ENCODE measurements around the gene SHISA5. TPM values are rescaled to one million over a fixed set of nuclear protein-coding genes. Genes with fewer than 3 reads are reported as not detected.

SHISA5 gene
- total RNA-seq, 1 experiment from 2014 or later = 174 TPM

DNA sequence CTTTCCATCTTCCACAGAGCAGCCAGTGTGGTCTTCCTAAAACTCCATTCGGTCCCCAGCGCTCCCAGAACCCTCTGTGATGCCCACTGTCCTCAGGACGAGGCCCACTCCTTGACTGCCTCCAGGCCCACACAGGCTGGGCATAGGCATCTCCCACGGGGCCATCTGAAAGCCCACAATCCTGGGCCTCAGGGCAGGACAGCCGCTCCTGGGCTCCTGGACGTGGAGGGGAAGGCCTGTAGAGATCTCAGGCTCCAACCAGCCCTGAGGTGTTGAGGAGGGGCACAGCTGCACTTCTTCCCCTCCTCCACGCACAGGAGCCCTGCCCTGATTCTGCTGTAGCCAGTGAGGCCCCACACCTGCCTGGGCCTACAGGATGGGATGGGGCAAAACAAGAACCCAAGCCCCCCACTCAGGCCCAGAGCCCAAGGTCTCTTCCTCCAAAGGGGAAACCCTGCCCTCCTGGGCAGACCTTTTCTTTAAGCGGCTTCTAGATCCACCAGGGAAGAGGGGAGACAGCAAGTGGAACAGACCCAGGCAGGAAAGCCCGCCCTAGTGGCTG is 25.9 kb downstream of the SHISA5 start:
- H2BK20ac ChIP-seq (ENCODE audit: low read depth, low read length, poor library complexity, severe bottlenecking) = no peak overlapping the region
- no CpG with 5 or more reads among the region's 9 CpGs for WGBS (ENCODE audit: extremely low coverage, insufficient read length, low lambda C conversion rate)
- H3K56ac ChIP-seq (ENCODE audit: insufficient read length, low read depth, low read length) = no peak overlapping the region
- peaks cover 7% of the 10 kb centered on the region; the same call in 1 of the 2 replicates for H3K4me1 ChIP-seq (ENCODE audit: insufficient read depth, low read length)
- no peaks in the 10 kb centered on the region for H3K9me3 ChIP-seq (ENCODE audit: control insufficient read depth, low read depth, low read length)
- H3T11ph ChIP-seq (ENCODE audit: low read length) = no peak overlapping the region
- no peaks in the 10 kb centered on the region for H4K20me1 ChIP-seq (ENCODE audit: control insufficient read depth, insufficient read depth, insufficient read length)
- H3K14ac ChIP-seq (ENCODE audit: insufficient read depth, low read length) = no peak overlapping the region
- H3K4me3 Mint-ChIP-seq = no peak overlapping the region
- H2BK5ac ChIP-seq (ENCODE audit: insufficient read length, low read length) = no peak overlapping the region
- H3K18ac ChIP-seq (ENCODE audit: insufficient read length, low read depth, low read length) = no peak overlapping the region
- H2BK120ac ChIP-seq (ENCODE audit: low read depth, low read length, poor library complexity, severe bottlenecking) = no peak overlapping the region
- no peak overlapping the region for H4K5ac ChIP-seq (ENCODE audit: insufficient read length, low read depth, low read length)
- peaks cover 5 to 6% (median 6%) of the 10 kb centered on the region in 3 experiments; a peak in 6 of 7 replicates for H3K36me3 Mint-ChIP-seq (ENCODE audit: insufficient read depth in 1 of 3, low read depth in 3 of 3)
- no peaks in the 10 kb centered on the region for H3K23me2 ChIP-seq (ENCODE audit: insufficient read length, low read depth, low read length, poor library complexity, severe bottlenecking)
- no peak overlapping the region for H2AK5ac ChIP-seq (ENCODE audit: insufficient read length, low read length)
- H2AFZ ChIP-seq (ENCODE audit: low read length) = no peak overlapping the region
- H3K27ac ChIP-seq (ENCODE audit: insufficient read length, low read depth, low read length) = no peak overlapping the region
- no peak overlapping the region for H3K23ac ChIP-seq (ENCODE audit: insufficient read length, low read depth, low read length)
- H3K9me3 Mint-ChIP-seq = no peaks in the 10 kb centered on the region
- H3K9ac ChIP-seq (ENCODE audit: extremely low read depth, insufficient read length, low read length) = no peak overlapping the region
- TF ChIP-seq, protein P1, sequence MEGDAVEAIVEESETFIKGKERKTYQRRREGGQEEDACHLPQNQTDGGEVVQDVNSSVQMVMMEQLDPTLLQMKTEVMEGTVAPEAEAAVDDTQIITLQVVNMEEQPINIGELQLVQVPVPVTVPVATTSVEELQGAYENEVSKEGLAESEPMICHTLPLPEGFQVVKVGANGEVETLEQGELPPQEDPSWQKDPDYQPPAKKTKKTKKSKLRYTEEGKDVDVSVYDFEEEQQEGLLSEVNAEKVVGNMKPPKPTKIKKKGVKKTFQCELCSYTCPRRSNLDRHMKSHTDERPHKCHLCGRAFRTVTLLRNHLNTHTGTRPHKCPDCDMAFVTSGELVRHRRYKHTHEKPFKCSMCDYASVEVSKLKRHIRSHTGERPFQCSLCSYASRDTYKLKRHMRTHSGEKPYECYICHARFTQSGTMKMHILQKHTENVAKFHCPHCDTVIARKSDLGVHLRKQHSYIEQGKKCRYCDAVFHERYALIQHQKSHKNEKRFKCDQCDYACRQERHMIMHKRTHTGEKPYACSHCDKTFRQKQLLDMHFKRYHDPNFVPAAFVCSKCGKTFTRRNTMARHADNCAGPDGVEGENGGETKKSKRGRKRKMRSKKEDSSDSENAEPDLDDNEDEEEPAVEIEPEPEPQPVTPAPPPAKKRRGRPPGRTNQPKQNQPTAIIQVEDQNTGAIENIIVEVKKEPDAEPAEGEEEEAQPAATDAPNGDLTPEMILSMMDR (conservative IDR thresholded peaks at IDR 0.05) = no peak
- DNase-seq = no peak
- H4K91ac ChIP-seq (ENCODE audit: insufficient read length, low read depth, low read length) = no peak overlapping the region
- no peak overlapping the region for H4K8ac ChIP-seq (replicated peaks; ENCODE audit: insufficient read length, low read depth, low read length)
- H3K79me2 ChIP-seq (ENCODE audit: insufficient read depth, low read length) = no peaks in the 10 kb centered on the region
- no peaks in the 10 kb centered on the region for H3K27me3 ChIP-seq (ENCODE audit: insufficient read depth, low read length)
- H2BK12ac ChIP-seq (ENCODE audit: insufficient read length, low read depth, low read length) = no peak overlapping the region
- no peak overlapping the region for H3K4me2 ChIP-seq (ENCODE audit: insufficient read depth, insufficient read length, low read length)
- H3K4me1 Mint-ChIP-seq = peaks cover 40 to 42% of the 10 kb centered on the region in 2 experiments
- H3K27me3 Mint-ChIP-seq (ENCODE audit: low read depth) = no peaks in the 10 kb centered on the region
- H3K4ac ChIP-seq (ENCODE audit: low read depth, low read length) = no peak overlapping the region
- no peaks in the 10 kb centered on the region for H3K79me1 ChIP-seq (ENCODE audit: insufficient read depth, low read depth, low read length, poor library complexity, severe bottlenecking)
- no peak overlapping the region for H2BK15ac ChIP-seq (ENCODE audit: low read depth, low read length)
- H3K27ac Mint-ChIP-seq = peak overlapping the region in 2 of 3 experiments; percentile 75 to 82; a peak in 4 of 7 replicates

Data from H9 (cell line).